ENCODE results near the gene TPSD1.
"Not testable (repeated sequence)": the region's sequence is repeated elsewhere in the genome, so short reads cannot be mapped to it uniquely, and the experiment has no call there.

- TF ChIP-seq POLR2A (IDR thresholded peaks at IDR 0.05; ENCODE audit: low read depth, low read length); POLR2AphosphoS5 (IDR thresholded peaks at IDR 0.05; ENCODE audit: low read depth, low read length); SPI1 (IDR thresholded peaks at IDR 0.05; ENCODE audit: low read depth, low read length); POU2F2 (IDR thresholded peaks at IDR 0.05; ENCODE audit: low read depth, low read length); TAF1 (IDR thresholded peaks at IDR 0.05; ENCODE audit: low read depth, low read length); PAX5 (IDR thresholded peaks at IDR 0.05; ENCODE audit: insufficient read depth, low read length, severe bottlenecking): not testable (repeated sequence)
Observed at GRCh38 chr16:1239575-1239974, 16.3 kb upstream of the TPSD1 start.
